HAP-1 (cell line): ENCODE measurements around the gene FNDC3B.

Experiments used
- DNase-seq, 2 experiments: peaks; one replicate each; pipeline ENCODE4 v3.0.0-alpha.2; 2016 to 2020; ENCODE audit warnings: low spot score in 2 of 2
- H3K27me3 ChIP-seq: fragments of 250-450 bp; sonication (Bioruptor Pico); 2 replicates; pipeline ENCODE4 v1.5.1; 2020; ENCODE audit warnings: low read depth, mild to moderate bottlenecking, moderate library complexity
- H3K36me3 ChIP-seq: fragments of 250-450 bp; sonication (Bioruptor Pico); replicated peaks from 2 replicates; pipeline ENCODE4 v1.5.1; 2020; ENCODE audit warnings: mild to moderate bottlenecking
- H3K4me1 ChIP-seq: fragments of 250-450 bp; sonication (Bioruptor Pico); 2 replicates; pipeline ENCODE4 v1.5.1; 2020; ENCODE audit warnings: mild to moderate bottlenecking
- H3K4me3 ChIP-seq: fragments of 250-450 bp; sonication (Bioruptor Pico); 2 replicates; pipeline ENCODE4 v1.5.1; 2020; ENCODE audit warnings: mild to moderate bottlenecking, moderate library complexity
- H3K9me3 ChIP-seq: fragments of 250-450 bp; sonication (Bioruptor Pico); 2 replicates; pipeline ENCODE4 v1.5.1; 2020; ENCODE audit warnings: mild to moderate bottlenecking, moderate library complexity
- in situ Hi-C: fragments of 300-500 bp; cut with MboI; formaldehyde crosslinking; loops from 3 replicates; pipeline ENCODE4 v1.14.3; 2020; ENCODE audit warnings: low sequenced_read_pairs, inconsistent platforms, mixed read lengths

The FNDC3B gene

DNA sequence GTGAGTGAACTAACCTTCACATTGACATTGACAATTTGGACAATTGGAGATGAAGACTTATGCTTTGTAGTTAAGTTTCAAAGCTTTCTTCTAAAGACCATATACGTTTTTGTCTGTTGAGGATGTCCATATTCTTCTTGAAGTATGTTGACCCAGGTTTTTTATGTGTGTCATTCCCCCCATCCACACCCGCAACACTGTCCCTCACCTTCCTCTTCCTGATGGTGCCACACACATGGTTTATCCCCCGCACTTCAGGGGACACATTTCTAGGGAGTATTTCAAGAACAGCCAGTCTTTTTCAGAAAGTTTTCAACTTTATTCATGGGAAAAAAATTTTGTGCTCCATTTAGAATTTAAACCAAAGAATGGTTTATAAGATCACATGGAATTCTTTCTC lies 303.7 kb downstream of the FNDC3B start:
- no peak overlapping the region for H3K4me3 ChIP-seq
- no peak for DNase-seq
- 0 out of 2 replicates have a peak, but pooled peaks cover under 1% of the 10 kb centered on the region for H3K4me1 ChIP-seq
- no peaks in the 10 kb centered on the region for H3K9me3 ChIP-seq
- in situ Hi-C loops = no loop called here
- H3K36me3 ChIP-seq = peaks cover 6% of the 10 kb centered on the region
- no peaks in the 10 kb centered on the region for H3K27me3 ChIP-seq

DNA sequence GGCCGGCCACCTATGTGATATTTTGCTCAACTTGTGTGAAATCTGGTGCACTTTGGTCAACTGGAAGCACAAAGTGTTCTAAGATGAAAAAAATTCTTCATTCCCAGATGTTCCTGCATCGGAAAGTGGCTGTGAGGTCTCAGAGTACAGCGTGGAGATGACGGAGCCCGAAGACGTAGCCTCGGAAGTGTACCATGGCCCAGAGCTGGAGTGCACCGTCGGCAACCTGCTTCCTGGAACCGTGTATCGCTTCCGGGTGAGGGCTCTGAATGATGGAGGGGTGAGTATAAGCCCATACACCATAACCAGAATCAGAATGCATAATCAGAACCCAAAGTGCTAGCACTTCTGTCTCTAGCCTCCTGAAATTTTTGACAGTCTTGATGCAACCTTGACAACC lies 304.6 kb downstream of the FNDC3B start:
- in situ Hi-C loops = no loop called here
- H3K36me3 ChIP-seq = peaks cover 10% of the 10 kb centered on the region
- H3K4me1 ChIP-seq = peaks cover 4% of the 10 kb centered on the region; the same call in 1 of the 2 replicates
- no peaks in the 10 kb centered on the region for H3K27me3 ChIP-seq
- no peak overlapping the region for H3K4me3 ChIP-seq
- DNase-seq = no peak
- no peaks in the 10 kb centered on the region for H3K9me3 ChIP-seq

DNA sequence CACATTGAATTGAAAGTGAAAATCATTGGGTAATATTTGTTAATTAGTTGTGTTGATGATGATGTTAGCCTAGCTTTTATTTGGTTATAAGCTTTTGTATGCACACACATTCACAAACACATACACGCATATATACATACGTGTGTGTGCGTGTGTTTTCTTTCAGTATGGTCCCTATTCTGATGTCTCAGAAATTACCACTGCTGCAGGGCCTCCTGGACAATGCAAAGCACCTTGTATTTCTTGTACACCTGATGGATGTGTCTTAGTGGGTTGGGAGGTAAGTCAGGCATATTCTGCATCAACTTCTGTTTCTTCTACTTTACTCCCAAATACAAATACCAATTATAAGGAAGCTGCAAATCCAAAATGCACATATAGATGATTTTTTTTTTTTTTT lies 306.8 kb downstream of the FNDC3B start:
- Histone ChIP-seq H3K36me3 (peaks cover 13% of the 10 kb centered on the region), H3K9me3 (no peaks in the 10 kb centered on the region), H3K4me3 (no peak overlapping the region), H3K4me1 (peaks cover 4% of the 10 kb centered on the region; the same call in 1 of the 2 replicates), H3K27me3 (no peaks in the 10 kb centered on the region)
- in situ Hi-C loops = no loop called here
- DNase-seq = no peak

DNA sequence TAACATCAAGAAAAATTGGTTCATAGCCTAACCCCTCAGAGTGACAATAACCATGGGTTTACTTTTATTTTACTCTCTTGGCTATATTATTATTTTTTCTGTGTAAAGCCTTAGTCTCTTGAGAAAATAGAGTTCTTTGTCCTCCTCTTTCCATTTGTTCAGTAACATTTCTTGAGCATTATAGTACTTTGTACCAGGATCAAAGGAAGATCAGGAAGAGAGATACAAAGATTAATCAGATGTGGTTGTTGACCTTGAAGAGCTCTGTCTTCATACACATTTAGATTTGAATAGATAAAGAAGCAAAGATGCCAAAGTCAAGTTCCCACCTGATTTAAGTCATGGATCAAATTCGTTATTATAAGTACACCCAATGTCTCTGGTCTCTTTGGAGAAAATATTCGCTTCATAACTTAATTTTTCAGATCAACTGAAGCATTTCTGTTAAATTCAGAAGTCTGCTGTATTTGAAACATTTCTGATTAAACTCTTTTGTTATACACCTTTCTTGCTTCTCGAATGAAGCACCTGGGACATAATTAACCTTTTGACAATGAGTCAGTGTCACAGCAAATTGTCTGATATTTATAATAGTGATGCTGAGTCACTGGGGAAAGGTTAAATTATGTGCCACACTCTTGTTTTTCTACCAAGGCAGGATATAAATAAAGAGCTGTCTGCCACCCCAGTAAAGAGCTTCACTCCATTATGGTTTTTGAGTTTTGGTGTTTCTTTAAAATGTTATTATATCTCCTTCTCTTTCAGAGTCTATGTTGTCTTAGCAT lies 308.7 kb downstream of the FNDC3B start:
- no peaks in the 10 kb centered on the region for H3K27me3 ChIP-seq
- peaks cover 13% of the 10 kb centered on the region for H3K36me3 ChIP-seq
- in situ Hi-C loops = no loop called here
- H3K4me3 ChIP-seq = no peak overlapping the region
- no peaks in the 10 kb centered on the region for H3K9me3 ChIP-seq
- no peak for DNase-seq
- peaks cover 4% of the 10 kb centered on the region; the same call in 1 of the 2 replicates for H3K4me1 ChIP-seq

DNA sequence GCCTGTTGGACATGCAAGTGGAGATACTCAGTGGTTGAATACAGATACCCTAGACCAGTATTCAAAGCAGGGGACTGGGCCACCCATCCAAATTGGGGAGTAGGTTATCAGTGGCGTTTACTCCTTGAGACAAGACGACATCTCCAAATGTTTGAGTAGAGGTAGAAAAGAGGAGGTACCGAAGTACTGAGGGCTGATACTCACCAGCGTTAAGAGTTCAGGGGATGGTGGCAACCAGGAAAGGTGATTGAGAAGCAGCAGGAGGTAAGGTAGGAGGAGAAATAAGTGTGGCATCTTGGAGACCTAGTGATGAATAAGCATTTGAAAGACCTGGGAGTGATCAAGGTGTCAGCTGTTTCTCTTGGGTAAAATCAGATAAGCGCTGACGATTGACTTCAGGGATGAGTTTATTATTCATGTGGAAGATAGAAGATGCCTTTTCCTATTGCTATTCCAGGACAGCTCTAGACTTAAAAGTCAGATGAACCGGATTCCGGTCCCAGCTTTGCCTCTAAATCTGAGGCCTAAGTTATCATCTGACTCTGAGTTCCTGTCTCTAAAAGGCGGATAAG lies 312.6 kb downstream of the FNDC3B start:
- no peaks in the 10 kb centered on the region for H3K27me3 ChIP-seq
- H3K4me3 ChIP-seq = no peak overlapping the region
- peaks cover 20% of the 10 kb centered on the region for H3K36me3 ChIP-seq
- in situ Hi-C loops = no loop called here
- H3K4me1 ChIP-seq = peaks cover 4% of the 10 kb centered on the region; the same call in 1 of the 2 replicates
- DNase-seq = no peak
- no peaks in the 10 kb centered on the region for H3K9me3 ChIP-seq

DNA sequence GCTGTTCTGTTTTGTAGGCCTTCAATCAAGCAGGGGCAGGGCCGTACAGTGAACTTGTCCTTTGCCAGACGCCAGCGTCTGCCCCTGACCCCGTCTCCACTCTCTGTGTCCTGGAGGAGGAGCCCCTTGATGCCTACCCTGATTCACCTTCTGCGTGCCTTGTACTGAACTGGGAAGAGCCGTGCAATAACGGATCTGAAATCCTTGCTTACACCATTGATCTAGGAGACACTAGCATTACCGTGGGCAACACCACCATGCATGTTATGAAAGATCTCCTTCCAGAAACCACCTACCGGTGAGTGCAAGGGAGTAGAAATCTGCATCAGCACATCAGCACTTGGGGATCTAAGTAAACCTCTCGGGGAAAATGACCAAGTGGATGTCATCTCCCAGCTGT lies 313.4 kb downstream of the FNDC3B start:
- peaks cover 15% of the 10 kb centered on the region for H3K36me3 ChIP-seq
- in situ Hi-C loops = no loop called here
- peaks cover 4% of the 10 kb centered on the region; the same call in 1 of the 2 replicates for H3K4me1 ChIP-seq
- DNase-seq = no peak
- no peak overlapping the region for H3K4me3 ChIP-seq
- H3K27me3 ChIP-seq = no peaks in the 10 kb centered on the region
- no peaks in the 10 kb centered on the region for H3K9me3 ChIP-seq

DNA sequence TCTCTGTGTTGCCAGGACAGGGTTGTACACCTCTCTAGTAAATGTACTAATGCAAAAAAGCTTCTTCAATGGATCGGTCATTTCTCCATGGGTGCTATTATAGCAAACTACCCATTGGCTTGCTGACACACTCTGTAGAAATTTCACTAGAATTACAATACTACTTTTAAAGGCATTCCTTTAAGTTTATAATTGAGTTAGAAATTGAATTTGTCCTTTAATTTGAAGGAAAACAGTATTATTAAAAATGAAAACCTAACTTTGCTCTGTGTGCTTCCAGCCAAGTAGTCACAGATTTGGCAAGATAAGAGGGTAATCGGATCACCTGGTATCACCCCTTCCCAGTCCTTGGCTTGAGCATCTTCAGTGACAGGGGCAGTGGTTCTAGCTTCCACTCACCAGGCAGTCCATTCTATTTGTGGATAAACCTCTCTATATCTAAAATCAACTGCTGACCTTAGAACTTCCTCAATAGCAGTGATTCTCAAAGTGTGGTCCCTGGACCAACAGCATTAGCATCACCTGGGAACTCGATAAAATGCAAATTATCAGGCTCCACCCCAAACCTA lies 315.6 kb downstream of the FNDC3B start:
- Histone ChIP-seq H3K27me3 (no peaks in the 10 kb centered on the region), H3K36me3 (peaks cover 11% of the 10 kb centered on the region), H3K9me3 (no peaks in the 10 kb centered on the region), H3K4me1 (no peaks in the 10 kb centered on the region), H3K4me3 (no peak overlapping the region)
- DNase-seq = no peak
- in situ Hi-C loops = no loop called here

DNA sequence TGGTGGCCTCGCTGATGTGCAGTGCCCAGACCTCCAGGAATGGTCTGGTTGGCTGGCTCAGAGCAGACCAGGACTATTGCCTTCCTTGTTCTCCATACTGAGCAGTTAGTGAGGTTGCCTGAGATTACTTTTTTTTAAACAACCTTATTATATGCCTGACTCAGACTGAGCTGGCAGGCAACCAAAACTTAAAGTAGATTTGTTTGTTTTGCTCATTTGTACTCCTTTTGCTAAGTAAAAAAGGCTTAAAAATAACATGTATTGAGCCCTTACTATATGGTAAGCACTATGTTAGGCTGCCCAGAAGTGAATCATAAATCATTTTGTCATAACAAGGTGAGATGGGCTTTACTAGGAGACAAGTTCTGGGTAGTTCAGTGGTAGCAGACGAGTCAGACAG lies 316.5 kb downstream of the FNDC3B start:
- H3K9me3 ChIP-seq = no peaks in the 10 kb centered on the region
- DNase-seq = no peak
- peaks cover 8% of the 10 kb centered on the region for H3K36me3 ChIP-seq
- in situ Hi-C loops = no loop called here
- H3K27me3 ChIP-seq = no peaks in the 10 kb centered on the region
- no peak overlapping the region for H3K4me3 ChIP-seq
- no peaks in the 10 kb centered on the region for H3K4me1 ChIP-seq

DNA sequence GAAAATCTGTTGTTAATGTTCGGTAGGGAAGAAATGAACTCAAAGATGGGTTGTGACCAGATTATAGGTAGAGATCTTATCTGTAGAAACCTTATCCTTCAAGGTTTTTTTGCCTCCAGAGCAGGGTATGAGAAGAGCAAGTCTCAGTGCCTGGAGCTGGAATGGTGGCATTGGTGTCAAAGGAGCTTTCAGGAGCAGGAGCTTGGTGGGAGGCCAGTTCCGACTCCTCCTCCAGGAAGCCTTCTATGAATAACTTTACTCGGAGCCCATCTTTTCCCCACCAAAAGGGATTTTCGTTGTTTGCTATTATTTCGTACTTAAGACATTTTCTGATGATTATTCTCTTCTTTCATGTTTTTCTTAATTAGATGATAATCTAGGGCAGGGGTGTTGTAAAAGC lies 317.0 kb downstream of the FNDC3B start:
- in situ Hi-C loops = no loop called here

DNA sequence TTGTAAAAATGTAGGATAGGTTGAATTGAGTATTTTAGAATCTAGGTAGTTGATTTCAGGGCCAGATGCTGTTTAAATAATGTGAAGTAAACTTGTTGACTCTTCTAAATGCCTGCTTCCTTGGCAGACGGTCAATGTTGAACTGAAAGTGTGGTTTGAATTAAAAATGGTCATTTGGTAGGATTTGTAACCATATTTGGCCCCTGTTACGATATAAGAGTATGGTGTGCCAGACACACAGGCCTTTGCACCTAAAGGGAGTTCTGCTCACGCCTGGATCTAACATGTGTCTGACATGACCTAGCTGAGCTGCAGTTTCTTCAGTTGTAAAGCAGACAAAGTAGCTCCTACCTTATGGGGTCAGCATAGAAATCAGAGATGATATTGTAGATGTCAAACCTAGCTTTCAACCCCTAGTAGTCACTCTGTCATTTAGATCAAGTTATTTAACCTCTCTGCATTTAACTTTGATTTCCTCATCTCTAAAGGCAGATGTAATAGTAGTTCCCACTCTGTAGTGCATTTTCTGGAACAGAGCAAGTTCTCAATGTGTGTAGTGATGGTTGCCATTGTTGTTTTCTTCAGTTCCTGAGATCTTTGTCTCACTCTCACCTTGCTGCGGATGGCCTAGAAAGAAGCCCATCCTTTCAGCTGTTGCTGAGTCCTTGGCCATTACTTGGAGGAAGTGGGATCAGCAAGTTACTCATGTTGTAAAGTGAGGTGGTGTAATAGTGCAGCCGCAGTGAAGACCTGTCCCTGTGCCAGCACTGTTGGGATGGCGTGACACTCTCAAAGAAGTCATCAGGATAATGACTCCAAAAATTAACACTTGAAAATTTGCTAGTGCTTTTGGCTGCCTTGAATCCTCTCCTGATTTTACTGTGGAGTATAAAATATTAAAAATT lies 318.7 kb downstream of the FNDC3B start:
- Histone ChIP-seq H3K4me3 (no peak overlapping the region), H3K9me3 (no peaks in the 10 kb centered on the region), H3K27me3 (no peaks in the 10 kb centered on the region), H3K4me1 (no peaks in the 10 kb centered on the region), H3K36me3 (peaks cover 9% of the 10 kb centered on the region)
- DNase-seq = no peak
- in situ Hi-C loops = no loop called here

More for the DNA sequence above, 317.0 kb downstream of the FNDC3B start:
- H3K4me1 ChIP-seq = no peaks in the 10 kb centered on the region
- no peak for DNase-seq
- H3K4me3 ChIP-seq = no peak overlapping the region
- peaks cover 8% of the 10 kb centered on the region for H3K36me3 ChIP-seq
- H3K27me3 ChIP-seq = no peaks in the 10 kb centered on the region
- H3K9me3 ChIP-seq = no peaks in the 10 kb centered on the region

DNA sequence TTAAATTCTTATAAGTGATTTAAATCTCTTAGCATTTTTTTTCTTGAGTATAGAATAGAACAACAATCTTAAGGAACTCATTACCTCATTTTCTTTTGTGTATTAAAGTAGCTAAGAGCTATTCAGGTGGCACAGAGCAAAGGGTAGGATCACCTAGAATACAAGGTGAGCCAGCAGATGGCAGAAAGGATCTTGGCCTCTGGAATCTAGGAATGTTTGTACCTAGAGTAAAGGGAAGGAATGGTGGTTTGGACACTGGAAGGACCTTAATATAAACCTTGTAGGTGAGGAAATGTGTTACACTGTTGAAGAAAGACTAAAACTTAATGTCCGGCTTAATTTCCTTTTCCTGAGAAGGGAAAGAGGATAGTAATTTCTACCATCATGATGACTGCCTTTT lies 319.9 kb downstream of the FNDC3B start:
- DNase-seq = no peak
- H3K4me3 ChIP-seq = no peak overlapping the region
- no peaks in the 10 kb centered on the region for H3K9me3 ChIP-seq
- no peaks in the 10 kb centered on the region for H3K27me3 ChIP-seq
- peaks cover 6% of the 10 kb centered on the region; the same call in 1 of the 2 replicates for H3K36me3 ChIP-seq
- in situ Hi-C loops = no loop called here
- no peaks in the 10 kb centered on the region for H3K4me1 ChIP-seq

DNA sequence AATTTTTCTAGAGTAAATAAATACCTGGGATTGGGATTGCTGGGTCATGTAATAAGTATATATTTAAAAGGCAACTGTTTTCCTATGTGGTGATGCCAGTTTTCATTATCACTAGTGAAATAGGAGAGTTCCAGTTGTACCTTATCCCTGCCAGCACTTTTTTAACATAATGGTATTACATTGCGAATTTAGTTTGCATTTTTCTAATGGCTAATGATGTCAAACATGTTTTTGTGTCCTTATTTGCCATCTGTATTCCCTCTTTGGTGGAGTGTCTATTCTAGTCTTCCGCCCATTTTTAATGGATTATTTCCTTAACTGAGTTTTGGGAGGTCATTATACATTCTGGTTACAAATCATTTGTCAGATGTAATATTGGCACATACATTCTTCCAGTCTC lies 320.6 kb downstream of the FNDC3B start:
- Histone ChIP-seq H3K27me3 (no peaks in the 10 kb centered on the region), H3K9me3 (no peaks in the 10 kb centered on the region), H3K36me3 (peaks cover 6% of the 10 kb centered on the region; the same call in 1 of the 2 replicates), H3K4me3 (no peak overlapping the region), H3K4me1 (no peaks in the 10 kb centered on the region)
- in situ Hi-C loops = no loop called here
- DNase-seq = no peak

DNA sequence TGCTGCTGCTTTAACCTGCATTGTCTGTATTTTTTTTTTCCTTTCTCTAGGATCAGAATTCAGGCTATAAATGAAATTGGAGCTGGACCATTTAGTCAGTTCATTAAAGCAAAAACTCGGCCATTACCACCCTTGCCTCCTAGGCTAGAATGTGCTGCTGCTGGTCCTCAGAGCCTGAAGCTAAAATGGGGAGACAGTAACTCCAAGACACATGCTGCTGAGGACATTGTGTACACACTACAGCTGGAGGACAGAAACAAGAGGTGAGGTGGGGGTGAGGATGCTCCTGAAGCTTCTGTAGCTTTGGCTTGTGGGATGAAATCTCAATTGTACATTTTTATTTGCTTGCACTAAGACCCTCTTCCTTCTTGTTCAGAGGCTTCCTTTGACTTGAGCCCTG lies 323.2 kb downstream of the FNDC3B start:
- Histone ChIP-seq H3K9me3 (no peaks in the 10 kb centered on the region), H3K4me3 (no peak overlapping the region), H3K36me3 (peaks cover 6% of the 10 kb centered on the region; the same call in 1 of the 2 replicates), H3K27me3 (no peaks in the 10 kb centered on the region), H3K4me1 (no peaks in the 10 kb centered on the region)
- in situ Hi-C loops = no loop called here
- DNase-seq = no peak
